Measurements from ENCODE around the gene SALL2. TPM values are rescaled to one million over a fixed set of nuclear protein-coding genes. Genes with fewer than 3 reads are reported as not detected.
A peak's percentile ranks its signal among the peaks of the same experiment; 100 is the strongest.

SALL2 gene
- total RNA-seq, 1 experiment from 2014 or later = 0.47 TPM

- no peak overlapping the region for H3K4me2 ChIP-seq (ENCODE audit: low read length)
- H4K20me1 ChIP-seq (ENCODE audit: insufficient read depth) = no peaks in the 10 kb centered on the region
- no peak overlapping the region for H3K9ac ChIP-seq (ENCODE audit: low read length)
- H2AFZ ChIP-seq (ENCODE audit: low read depth, low read length, poor library complexity, severe bottlenecking) = no peak overlapping the region
- DNase-seq (ENCODE audit: low read depth, low spot score) = no peak
- ChIA-PET CTCF (interaction anchor here (0.7 to 3.8 kb wide), 5 partner anchors 10 to 542 kb away, joined by 3 to 36 read pairs (median 4); partner anchors contain the start of gene METTL3), POLR2A (interaction anchor here (0.6 to 1.0 kb wide), 2 partner anchors 46 to 58 kb away, joined by 3 read pairs; no protein-coding TSS in a partner anchor), RAD21 (ENCODE audit: low non-redundant PET in 1 of 2, low total read pairs in 2 of 2, uncharacterized antibody in 2 of 2, unreplicated experiment in 2 of 2) (interaction anchor here in 1 of 2 experiments (0.7 kb wide), 1 partner anchor 432 kb away, joined by 3 read pairs; no protein-coding TSS in a partner anchor)
- no peak overlapping the region for H3K4me3 ChIP-seq (replicated peaks in 1 of 2; ENCODE audit: low read depth in 1 of 2, low read length in 2 of 2)
- H3K9me3 ChIP-seq (ENCODE audit: control insufficient read depth in 1 of 2, insufficient read depth in 1 of 2, low read depth in 1 of 2, low read length in 2 of 2) = no peaks in the 10 kb centered on the region
- H3K27ac ChIP-seq (ENCODE audit: low read depth, low read length) = no peak overlapping the region
- H3K36me3 ChIP-seq (ENCODE audit: control insufficient read depth in 1 of 2, insufficient read depth in 2 of 2, low read length in 2 of 2) = no peaks in the 10 kb centered on the region
- no TSS peak for BruUV-seq (replicated peaks)
- TF ChIP-seq, protein P1, sequence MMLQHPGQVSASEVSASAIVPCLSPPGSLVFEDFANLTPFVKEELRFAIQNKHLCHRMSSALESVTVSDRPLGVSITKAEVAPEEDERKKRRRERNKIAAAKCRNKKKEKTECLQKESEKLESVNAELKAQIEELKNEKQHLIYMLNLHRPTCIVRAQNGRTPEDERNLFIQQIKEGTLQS (IDR thresholded peaks at IDR 0.05) = no peak
- TF ChIP-seq ELF1 (IDR thresholded peaks at IDR 0.05; ENCODE audit: borderline replicate concordance, low read depth) (no peak), ZFX (IDR thresholded peaks at IDR 0.05) (no peak), SIN3A (IDR thresholded peaks at IDR 0.05; ENCODE audit: low read depth) (no peak), ZNF274 (IDR thresholded peaks at IDR 0.05; ENCODE audit: low read depth, low read length) (no peak), EGR1 (IDR thresholded peaks at IDR 0.05; ENCODE audit: low read depth) (no peak), SP1 (IDR thresholded peaks at IDR 0.05; ENCODE audit: low read depth) (no peak), TCF7L2 (IDR thresholded peaks at IDR 0.05; ENCODE audit: borderline replicate concordance, extremely low read depth, insufficient read depth, insufficient read length) (no peak), YY1 (IDR thresholded peaks at IDR 0.05; ENCODE audit: extremely low read depth, insufficient replicate concordance, low read depth, low read length) (no peak), POLR2AphosphoS5 (IDR thresholded peaks at IDR 0.05; ENCODE audit: low read depth, low read length) (no peak)
- TF ChIP-seq, protein P2, sequence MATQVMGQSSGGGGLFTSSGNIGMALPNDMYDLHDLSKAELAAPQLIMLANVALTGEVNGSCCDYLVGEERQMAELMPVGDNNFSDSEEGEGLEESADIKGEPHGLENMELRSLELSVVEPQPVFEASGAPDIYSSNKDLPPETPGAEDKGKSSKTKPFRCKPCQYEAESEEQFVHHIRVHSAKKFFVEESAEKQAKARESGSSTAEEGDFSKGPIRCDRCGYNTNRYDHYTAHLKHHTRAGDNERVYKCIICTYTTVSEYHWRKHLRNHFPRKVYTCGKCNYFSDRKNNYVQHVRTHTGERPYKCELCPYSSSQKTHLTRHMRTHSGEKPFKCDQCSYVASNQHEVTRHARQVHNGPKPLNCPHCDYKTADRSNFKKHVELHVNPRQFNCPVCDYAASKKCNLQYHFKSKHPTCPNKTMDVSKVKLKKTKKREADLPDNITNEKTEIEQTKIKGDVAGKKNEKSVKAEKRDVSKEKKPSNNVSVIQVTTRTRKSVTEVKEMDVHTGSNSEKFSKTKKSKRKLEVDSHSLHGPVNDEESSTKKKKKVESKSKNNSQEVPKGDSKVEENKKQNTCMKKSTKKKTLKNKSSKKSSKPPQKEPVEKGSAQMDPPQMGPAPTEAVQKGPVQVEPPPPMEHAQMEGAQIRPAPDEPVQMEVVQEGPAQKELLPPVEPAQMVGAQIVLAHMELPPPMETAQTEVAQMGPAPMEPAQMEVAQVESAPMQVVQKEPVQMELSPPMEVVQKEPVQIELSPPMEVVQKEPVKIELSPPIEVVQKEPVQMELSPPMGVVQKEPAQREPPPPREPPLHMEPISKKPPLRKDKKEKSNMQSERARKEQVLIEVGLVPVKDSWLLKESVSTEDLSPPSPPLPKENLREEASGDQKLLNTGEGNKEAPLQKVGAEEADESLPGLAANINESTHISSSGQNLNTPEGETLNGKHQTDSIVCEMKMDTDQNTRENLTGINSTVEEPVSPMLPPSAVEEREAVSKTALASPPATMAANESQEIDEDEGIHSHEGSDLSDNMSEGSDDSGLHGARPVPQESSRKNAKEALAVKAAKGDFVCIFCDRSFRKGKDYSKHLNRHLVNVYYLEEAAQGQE (IDR thresholded peaks at IDR 0.05; ENCODE audit: low read depth) = no peak
- TF ChIP-seq, protein P3, sequence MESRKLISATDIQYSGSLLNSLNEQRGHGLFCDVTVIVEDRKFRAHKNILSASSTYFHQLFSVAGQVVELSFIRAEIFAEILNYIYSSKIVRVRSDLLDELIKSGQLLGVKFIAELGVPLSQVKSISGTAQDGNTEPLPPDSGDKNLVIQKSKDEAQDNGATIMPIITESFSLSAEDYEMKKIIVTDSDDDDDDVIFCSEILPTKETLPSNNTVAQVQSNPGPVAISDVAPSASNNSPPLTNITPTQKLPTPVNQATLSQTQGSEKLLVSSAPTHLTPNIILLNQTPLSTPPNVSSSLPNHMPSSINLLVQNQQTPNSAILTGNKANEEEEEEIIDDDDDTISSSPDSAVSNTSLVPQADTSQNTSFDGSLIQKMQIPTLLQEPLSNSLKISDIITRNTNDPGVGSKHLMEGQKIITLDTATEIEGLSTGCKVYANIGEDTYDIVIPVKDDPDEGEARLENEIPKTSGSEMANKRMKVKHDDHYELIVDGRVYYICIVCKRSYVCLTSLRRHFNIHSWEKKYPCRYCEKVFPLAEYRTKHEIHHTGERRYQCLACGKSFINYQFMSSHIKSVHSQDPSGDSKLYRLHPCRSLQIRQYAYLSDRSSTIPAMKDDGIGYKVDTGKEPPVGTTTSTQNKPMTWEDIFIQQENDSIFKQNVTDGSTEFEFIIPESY (IDR thresholded peaks at IDR 0.05; ENCODE audit: extremely low read depth, insufficient replicate concordance, low read length) = no peak
- TF ChIP-seq, protein P4, sequence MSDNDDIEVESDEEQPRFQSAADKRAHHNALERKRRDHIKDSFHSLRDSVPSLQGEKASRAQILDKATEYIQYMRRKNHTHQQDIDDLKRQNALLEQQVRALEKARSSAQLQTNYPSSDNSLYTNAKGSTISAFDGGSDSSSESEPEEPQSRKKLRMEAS (IDR thresholded peaks at IDR 0.05) = no peak
- H3K9me2 ChIP-seq (ENCODE audit: insufficient read depth) = no peaks in the 10 kb centered on the region
- no peaks in the 10 kb centered on the region for H3K79me2 ChIP-seq (ENCODE audit: insufficient read depth, low read length)
- ATAC-seq = peak; percentile 15; the same call in 1 of the 2 replicates
- peaks cover 5 to 9% of the 10 kb centered on the region in 2 experiments; a peak in 3 of 4 replicates for H3K4me1 ChIP-seq (ENCODE audit: control insufficient read depth in 1 of 2, insufficient read depth in 2 of 2, low read length in 2 of 2)
- intact Hi-C loops (cut with micrococcal nuclease) = loop anchor here (1.0 to 10.0 kb wide), 2 partner anchors 58 to 542 kb away; no protein-coding TSS in a partner anchor
- no peaks in the 10 kb centered on the region for H3K27me3 ChIP-seq (ENCODE audit: insufficient read depth, low read length)
These were observed 30.4 kb upstream of the SALL2 start for GRCh38 chr14:21556378-21557083.

All from HCT116 (cell line).